Activated CD8-positive, alpha-beta memory T cell treated with anti-CD3 and anti-CD28 coated beads, Interleukin-2, amount 50 U/mL, for 1 hour (primary cell): ENCODE results near the gene HS6ST1.
"Not testable (repeated sequence)": the region's sequence is repeated elsewhere in the genome, so short reads cannot be mapped to it uniquely, and the experiment has no call there.

Experiments used
- DNase-seq: peaks from one replicate; pipeline ENCODE4 v3.0.0-alpha.2; 2020; ENCODE audit errors: extremely low read depth

Gene HS6ST1

DNA sequence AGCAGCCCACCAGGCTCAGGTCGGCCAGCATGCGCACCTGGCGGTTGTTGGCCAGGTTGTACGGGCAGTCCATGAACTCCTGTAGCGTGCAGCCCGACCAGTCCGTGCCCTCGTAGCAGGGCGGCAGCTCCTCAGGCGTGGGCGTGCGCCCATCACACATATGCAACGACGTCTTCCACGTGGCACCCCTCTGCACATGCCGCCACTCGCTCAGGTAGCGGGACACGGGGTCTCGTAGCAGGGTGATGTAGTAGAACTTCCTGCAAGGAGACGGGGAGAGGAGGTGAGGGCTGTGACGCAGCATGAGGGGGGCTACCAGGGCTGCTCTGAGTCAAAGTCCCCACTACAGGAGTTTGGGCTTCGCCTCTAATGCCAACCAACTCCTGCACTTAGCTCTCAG lies 50.1 kb downstream of the HS6ST1 start:
- not testable (repeated sequence) for DNase-seq

DNA sequence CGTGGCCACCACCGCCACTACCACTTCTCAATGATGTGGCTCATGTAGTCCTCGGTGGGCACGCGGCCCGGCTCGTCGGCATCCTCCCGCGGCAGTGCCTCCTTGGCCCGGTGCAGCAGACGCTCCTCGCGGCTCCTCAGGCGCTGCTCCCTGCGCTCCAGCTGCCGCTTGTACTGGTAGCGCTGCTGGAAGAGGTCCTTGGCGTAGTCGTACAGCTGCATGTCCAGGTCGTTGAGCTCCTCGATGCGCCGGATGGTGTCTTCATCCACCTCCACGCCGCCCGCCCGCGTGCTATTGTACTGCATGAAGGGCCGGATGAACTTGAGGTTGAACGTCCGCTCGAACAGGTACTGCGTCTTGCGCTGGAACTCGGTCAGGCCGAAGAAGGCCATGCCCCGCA lies 50.5 kb downstream of the HS6ST1 start:
- not testable (repeated sequence) for DNase-seq

GRCh38 chr2:128267649-128268048 lies 51.0 kb downstream of the HS6ST1 start:
- not testable (repeated sequence) for DNase-seq

DNA sequence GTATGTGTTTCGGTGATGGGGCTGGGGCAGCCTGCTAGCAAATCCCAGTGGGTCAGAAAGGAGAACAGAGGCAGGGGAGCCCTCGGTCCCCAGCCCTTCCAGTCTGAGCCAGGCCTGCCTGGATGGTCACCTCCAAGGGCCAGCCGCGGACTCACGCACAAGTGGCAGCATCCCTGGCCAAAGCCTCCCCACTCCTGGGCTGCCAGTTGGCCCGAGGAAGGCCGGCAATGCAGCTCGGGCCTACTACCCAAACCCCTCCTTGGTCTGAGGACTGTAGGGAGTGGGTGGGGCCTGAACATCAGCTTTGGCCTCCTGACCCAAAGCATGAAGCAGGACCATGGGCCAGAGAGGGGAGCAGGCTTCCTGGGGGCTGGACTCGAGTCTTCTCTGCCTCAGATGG lies 51.5 kb downstream of the HS6ST1 start:
- DNase-seq = not testable (repeated sequence)

GRCh38 chr2:128266463-128266862 lies 52.2 kb downstream of the HS6ST1 start:
- not testable (repeated sequence) for DNase-seq

GRCh38 chr2:128265608-128265993 lies 53.1 kb downstream of the HS6ST1 start:
- not testable (repeated sequence) for DNase-seq

- DNase-seq = no peak
Measured at GRCh38 chr2:128264881-128265607, 53.6 kb downstream of the HS6ST1 start.

DNA sequence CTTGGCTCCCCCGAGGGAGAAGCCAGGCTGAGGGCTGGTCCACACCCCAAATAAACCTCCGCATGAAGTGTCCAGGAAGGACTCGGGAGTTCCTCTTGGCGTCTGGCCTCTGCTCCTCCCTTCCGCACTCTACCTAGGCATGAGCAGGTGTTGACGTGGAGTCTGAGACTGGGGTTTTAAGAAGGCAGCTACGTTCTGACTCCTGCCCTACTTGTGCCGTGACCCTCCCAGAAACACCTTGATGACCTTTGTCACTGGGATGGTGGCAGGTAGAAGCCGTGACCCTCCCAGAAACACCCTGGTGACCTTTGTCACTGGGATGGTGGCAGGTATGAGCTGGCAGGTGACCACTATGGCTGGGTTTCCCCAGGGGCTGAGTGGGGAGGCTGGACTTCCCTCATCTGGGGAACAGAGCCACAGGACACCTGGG lies 54.8 kb downstream of the HS6ST1 start:
- DNase-seq = no peak

DNA sequence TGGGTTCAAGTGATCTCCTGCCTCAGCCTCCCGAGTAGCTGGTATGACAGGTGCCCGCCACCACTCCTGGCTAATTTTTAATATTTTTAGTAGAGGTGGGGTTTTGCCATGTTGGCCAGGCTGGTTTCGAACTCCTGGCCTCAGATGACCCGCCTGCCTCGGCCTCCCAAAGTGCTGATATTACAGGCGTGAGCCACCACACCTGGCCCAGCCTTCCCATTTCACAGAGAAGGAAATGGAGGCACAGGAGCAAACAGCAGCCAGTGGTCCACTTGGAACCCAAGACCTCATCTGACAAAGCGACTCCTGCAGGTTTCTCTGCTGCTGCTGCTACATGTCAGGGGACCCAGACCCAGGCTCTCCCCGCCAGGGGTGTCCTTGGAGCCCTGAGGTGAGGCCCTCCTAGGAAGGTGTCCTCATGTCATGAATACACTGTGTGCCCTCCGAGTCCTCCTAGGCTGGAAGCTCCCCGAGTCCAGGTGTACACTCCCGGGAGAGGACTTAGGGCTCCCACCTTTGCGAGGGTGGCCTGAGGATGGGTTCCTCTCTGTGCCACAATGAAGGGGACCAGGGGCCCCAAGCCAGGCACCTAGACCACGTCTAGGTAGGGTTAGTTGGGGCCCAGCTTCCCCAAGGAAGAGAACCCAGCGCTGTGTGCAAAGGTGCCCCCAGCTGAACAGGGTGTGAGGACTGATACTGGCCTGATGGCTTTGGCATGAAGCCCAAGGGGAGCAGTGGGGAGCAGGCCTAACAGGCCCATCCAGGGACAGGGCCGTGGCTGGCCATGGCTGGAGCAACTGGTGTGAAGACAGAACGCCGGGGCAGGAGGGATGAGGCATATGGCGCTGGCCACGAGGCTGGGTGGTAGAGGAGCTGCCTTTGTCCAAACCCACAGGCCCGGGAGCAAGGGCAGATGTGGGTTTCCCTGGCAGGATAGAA lies 56.1 kb downstream of the HS6ST1 start:
- DNase-seq = no peak

DNA sequence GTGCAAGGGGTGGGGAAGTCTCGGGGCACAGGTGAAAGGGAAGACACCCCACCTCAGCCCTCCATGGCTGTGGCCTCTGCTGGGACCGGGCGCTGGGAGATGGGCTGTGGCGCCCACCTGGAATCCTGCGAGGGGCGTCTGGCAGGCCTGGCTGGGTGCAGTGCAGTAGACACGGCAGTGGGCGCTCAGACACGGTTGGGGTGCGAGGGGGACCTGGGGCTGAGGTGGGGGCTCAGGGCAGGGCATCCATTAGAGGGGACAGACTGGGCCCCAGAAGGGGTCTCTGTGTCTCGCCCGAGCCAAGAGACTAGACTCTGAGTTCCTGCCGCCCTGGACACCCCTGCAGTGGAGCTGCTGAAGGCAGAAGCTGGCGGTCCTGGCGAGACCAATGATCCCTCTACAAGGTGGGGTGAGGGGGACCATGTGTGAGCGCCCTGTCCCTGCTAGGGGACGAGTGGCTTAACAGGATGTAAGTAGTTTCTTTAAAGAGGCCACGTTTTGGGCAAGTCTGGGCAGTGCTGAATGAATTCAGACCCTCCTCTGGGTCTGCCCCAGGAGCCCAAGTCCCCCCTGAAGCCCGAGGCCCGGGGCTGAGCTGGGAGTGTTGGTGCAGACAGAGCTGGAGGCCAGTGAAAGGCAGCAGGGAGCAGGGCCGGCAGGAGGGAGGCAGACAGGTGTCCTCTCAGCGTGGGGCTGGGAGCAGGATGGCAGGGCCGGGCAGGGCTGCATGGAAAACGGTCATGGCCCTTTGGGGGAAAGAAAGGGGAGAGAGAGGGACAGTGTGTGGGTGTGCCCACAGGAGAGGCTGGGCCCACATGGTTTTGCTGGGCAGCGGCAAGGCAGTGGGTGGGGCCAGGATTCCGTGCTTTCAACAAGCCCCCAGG lies 57.2 kb downstream of the HS6ST1 start:
- no peak for DNase-seq

GRCh38 chr2:128260239-128261138 lies 58.2 kb downstream of the HS6ST1 start:
- DNase-seq = no peak

GRCh38 chr2:128259585-128259984 lies 59.1 kb downstream of the HS6ST1 start:
- DNase-seq = no peak

- no peak for DNase-seq
Measured at GRCh38 chr2:128258218-128258617, 60.5 kb downstream of the HS6ST1 start.

DNA sequence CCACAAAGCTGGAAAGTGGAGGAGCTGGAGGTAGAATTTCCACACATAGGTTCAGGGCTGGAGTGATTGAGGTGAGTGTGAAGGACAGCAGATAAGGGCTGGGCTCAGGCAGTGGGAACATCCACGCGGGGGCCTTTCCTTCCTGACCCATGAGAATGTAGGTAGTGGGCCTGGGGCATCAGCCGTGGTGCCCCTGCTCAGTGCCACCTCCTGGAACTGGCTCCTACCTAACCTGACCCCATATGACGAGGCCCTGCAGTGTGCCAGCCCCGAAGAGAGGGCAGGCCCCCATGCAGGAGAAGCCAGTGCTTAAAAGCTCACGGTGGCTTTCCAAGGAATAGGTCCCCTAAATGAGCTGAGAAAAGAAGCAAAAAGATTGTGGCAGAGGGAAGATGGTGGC lies 66.2 kb downstream of the HS6ST1 start:
- no peak for DNase-seq

GRCh38 chr2:128252086-128252485 lies 66.6 kb downstream of the HS6ST1 start:
- not testable (repeated sequence) for DNase-seq

DNA sequence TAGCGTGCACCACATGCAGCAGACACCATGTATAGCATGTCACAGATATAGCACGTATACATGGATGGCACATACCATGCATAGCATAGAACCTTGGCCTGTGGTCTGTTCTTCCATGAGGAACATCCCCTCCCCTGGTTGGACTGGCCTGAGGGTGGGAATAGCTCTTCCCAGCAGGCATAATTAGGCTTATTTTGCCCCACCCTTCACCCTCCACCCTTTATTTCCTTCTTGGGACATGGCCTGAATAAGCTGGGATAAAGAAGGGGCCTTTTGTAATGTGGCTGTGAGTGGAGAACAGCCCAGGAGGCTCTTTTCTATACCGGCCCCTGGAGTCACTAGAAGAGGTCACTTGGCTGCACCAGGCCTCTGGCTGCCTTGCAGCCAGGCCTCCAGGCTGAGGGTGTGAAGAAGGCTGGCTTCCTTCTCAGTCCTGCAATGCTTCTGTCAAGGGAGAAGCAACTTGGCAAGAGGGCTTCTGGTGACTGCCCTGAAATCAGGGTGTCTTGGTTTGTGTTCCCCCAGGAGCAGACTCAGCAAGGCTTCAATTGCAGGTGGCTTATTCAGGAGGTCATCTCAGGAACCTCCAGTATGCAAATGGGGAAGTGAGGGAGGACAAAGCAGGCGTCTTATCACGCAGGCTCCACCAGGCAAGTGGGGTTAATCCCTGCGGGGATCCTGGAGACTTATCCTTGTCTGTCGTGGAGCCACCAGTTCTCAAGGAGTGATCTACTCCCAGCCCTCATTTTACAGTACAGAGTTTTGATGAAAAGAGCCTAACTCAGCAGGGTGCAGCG lies 68.2 kb downstream of the HS6ST1 start:
- no peak for DNase-seq

DNA sequence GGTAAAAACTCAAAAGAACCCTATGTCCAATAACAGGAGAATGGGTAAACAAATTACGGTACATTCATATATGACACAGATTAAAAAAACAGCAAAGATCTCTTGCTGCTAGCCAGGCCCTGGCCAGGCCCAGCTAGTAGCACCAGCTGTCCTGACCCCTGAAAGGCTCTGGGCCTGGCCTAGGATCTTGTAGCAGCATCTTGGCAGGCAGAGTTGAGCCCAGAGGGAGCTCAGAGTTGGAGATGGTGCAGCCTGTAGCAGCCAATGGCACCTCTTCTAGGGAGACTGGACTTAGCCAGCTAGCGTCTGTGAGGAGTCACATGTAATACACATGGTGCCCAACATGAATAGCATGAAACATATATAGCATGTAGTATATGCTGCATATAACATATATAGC lies 69.1 kb downstream of the HS6ST1 start:
- DNase-seq = no peak

- DNase-seq = no peak
Measured at GRCh38 chr2:128245813-128246212, 72.9 kb downstream of the HS6ST1 start.

DNA sequence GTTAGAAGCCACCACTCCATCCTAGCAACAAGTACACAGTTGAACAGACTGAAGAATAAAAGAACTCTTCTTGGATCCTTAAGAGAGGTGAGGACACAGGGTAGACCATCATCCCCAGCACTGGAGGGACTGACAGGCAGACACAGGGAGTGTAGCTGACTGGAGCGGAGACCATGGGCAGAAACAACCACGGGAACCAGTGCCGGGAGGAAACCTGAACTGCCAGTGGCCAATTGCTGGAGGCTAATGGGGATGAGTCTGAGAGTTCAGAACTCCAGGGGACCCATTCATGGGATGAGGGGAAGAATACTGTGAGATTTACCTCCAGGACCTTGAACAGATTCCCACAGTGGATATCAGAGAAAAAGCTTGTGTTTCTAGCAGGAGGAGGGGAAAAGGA lies 76.8 kb downstream of the HS6ST1 start:
- DNase-seq = no peak
